ENCODE measurements around the gene GATA2.

The GATA2 gene

DNA sequence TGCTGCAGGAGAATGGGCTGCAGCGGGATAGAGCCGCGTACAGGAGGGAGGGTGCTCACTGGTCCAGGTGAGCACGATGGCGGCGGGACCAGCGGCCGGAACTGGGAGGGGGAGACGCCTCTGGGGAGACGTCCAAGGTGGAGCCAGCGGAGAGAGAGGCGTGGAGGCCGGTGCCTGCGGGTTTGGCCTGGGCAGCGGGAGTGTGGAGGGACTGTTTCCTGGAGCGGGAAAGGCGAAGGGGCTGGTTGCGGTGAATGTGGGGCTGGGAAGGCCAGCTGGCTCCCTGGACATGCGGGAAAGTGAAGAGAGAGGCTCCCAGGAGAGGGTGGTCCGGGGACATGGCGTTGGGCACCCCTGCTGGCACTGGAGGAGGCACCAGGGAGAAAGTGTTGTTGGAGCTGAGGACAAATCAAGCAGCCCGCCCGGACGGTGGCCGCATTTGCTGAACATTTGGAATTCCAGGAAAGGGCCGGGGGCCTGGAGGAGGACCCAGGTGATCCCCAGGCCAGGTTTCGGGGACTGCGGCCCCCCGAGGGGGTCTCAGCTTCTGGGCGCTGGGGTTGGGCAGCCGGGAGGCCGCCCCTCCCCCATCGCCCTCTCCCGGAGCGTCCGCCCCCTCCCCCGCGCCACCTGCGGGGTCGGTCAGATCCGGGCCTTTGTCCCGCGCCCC is 60.6 kb downstream of the GATA2 start:
- no peak for DNase-seq

DNA sequence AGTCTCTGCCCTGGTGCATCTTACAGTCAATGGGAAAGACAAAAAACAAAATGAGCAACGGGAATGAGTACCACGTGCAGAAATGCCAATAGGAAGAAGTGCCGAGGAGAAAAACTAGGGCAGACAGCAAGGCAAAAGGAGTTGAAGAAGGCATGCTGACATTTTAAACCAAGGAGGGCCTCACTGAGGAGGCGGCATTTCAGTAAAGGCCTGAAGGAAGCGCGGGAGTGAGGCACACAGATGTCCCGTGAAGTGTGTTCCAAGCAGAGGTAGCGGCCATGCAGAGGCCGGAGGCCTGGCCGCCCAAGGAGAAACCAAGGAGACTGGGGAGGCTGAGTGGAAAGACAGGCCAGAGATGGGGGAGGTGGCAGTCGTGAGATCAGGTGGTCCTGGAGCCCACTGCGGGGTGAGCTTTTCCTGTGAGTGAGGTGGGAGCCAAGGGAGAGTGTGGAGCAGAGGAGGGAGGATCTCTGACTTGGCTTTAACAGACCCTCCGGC is 61.1 kb downstream of the GATA2 start:
- DNase-seq = no peak

DNA sequence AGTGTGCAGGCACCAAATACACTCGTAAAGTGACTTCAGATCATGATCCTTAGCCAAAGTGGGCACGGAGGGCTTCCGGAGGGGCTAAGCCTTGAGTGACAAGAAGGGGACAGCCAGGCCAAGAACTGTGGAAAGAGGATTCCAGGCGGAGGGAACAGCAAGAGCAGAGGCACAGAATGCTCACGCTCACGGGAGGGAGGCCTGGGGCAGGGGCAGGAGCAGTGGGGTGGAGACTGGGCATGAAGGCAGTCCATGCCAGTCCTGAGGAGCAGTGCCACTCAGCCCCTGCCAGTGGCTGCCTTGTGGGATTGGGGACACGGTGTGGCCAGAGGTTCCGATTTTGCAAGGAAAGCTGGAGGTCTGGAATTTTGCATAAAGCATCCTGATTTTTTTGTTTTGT is 62.3 kb downstream of the GATA2 start:
- no peak for DNase-seq

DNA sequence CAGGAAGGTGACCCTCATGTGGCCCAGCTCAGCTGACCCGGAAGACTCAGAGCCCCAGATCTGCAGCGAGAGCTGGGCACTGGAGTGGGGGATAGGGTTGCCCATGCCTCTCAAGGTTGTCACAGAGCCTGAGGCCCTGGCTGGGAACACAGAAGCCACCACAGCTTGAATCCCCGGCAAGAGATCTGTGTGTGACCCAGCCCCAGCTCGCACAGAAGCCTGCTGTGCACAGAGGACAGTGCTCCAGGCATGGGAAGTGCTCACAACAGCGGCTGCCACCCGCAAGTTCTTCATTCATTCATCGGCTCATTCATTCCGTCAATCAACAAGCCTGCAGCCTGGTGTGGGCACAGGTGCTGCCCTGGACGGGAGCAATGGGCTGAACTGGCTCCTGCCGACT is 62.7 kb downstream of the GATA2 start:
- no peak for DNase-seq

DNA sequence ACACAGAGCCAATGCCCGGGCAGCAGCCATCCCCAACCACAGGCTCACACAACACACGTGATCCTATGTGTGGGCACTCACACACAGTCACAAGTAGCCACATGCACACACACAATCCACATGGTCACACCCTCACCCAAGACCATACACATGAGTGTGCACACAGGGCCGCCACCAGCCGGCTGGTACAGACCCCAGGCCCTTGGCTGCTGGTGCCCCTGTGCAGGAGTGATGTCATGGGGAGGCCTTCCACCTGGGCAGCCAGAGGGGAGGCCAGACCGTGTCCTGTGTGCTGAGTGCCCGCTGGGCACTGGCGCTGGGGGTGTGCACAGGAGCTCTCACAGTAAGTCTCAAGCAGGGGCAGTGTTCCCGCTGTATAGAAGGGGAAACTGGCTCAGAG is 63.2 kb downstream of the GATA2 start:
- no peak for DNase-seq

Data from bone marrow (tissue), 2 donors.